ENCODE results near the gene SLCO4A1.

Gene SLCO4A1

DNA sequence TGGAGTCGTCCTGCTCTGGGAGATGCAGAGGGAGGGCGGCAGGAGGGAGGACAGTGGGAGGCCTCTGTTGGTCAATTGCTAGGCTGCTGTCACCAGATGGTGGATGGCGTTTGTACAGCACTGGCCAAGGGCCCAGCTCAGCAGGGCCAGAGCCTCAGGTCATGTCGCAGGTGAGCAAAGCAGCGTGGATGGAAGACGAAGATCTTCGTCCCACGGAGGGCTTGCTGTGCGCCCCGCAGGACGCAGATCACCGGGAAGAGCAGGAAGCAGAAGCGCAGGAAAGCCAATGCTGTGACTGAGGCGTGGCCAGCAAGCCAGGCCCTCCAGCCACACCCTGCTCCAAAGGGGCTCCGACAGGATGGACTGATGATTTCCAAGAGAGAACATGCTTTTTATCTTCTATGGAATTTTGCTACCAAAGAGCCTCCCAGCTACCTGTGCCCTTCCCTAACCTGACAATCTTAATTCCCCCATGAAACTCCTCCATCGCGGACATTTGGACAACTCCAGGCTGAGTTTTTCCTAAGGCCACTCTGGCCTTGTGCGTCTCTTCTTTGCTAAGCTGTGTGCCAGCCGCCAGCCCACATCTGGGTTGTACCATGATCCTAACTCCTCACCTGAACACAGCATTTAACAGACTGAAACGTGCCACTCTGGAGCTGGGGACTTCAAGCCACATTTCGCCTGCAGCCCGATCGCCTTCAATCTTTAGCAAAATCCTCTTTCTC, 3.5 kb upstream of the SLCO4A1 start:
- no peak for DNase-seq

DNA sequence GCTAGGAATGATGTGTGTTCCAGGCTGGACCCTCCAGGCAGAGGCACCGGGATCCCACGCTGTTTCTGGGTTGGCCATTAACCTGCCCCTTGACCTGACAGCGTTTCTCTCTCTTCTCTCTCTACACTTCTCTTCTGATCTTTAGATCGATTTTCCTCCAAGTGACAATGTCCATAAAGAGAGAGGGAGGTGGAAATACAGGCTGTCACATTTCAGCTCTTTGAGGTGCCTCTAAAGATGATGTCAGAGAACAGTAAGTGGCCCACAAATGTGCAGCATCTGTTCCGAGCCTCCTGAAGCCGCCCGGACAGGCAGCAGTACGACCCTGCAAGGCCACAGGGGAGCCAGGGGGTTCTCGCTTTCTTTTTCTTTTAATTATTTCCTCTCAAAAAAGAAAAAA, 2.5 kb upstream of the SLCO4A1 start:
- DNase-seq: no peak

DNA sequence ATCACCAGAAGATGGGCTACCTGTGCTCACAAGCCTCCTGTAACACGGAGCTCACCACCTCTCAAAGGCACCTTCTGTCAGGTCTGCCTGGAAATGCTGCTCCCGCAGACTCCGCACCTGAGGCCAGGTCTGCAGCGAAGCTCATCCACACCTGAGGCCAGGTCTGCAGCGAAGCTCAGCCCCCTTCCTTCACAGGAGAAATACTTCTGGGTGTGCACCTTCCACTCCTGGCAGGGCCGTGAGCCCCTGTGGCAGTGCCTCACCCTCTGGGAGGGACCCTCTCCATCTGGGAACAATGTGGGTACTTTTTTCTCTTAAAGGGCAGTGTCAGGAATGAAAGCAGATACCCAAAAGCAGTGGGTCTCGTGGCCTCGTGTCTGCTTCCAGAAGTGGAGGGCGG, 1.4 kb upstream of the SLCO4A1 start:
- no peak for DNase-seq

DNA sequence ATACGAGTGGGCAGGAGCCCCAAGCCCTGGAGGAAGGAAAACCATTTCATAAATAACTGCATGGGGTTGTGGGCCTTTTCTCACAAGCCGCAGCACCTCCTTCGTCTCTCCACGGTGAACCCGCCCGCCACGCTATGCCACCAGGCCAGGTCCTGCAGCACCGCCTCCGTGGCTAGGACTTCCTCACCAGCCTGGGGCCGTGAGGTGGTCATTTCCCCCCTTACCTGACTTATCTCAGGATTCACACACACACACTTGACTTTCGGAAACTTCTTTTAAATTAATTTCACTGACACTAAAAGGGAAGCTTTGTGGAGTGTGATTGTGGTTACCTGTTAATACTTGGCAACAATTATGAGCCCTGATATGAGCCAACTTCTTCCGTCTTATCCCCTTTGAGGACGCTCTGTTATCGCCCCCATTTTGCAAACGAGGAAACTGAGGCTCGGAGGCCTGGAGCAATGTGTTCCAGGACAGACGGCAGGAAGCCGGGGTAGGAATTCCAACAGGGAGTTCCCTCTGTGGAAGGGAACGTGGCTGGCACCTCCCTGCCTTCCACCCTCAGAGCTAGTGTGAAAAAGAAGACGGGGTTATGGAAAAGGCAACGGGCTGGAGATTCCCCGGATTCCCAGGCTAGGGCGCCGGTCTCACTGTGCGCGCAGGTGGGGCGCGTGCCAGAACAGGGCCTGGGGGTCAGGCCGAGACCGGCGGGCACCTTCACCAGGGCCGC, 817 bp upstream of the SLCO4A1 start:
- no peak for DNase-seq

DNA sequence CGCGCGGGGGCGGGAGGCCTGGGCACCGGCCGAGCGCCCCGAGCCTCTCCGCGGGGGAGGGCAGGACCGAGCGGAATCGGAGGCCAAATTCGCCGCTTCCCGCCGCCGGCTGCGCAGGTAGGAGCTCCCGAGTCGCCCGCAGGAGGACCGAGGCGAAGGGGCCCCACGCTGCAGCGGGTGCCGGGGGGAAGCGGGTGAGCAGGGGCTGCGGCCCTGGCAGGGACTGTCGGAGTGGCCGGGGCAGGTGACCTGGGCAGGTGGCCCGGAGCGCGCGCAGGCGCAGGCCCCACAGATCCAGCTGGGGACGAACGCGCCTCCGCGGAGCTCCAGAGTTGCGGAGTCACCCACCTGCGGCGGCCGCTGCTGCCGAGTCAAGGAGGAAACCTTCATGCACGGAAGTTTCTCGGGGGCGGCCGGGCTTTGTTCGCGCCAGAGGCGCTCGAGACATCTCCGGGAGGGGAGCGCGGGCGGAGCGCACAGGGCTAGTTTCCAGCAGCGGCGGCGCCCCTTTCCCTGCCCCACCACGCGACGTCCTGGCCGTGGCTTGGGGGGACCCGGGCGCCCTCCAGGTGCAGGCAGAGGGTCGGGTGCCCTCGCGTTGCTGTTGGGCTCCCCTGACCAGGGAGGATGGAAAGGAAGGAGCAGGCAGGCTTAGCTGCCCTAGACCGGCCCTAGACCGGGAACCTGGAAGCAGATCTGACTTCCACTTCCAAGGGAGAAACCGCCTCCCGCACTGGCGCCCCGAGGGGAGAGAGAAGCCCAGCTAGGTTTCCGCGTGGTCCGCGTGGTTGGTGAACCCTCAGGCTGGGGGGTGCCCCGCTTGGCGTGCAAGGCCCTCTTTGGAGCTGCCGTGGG, 590 bp downstream of the SLCO4A1 start:
- no peak for DNase-seq

DNA sequence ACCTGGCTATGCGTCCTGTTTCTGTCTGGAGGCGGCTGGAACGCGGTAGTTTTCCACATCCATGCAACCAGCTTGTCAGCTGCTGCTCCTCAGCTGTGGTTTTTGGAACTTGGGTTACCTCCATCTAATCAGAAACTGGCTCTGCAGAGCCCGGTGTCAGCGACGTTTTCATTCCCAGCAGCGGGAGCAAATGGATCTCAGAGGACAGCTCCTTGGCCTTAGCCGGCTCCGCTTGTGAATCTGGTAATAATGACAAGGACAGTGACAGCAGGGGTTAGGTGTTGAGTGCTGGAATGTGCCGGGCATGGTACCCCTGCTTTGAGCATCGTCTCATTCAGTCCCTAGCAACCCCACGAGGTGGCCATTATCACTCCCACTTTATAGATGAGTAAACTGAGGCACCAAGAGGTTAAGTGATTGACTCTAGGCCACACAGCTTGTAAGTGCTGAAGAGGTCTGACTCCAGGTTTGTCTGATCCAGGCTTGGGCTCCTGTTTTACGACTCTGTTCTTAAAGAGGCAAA, 1.3 kb downstream of the SLCO4A1 start:
- no peak for DNase-seq

DNA sequence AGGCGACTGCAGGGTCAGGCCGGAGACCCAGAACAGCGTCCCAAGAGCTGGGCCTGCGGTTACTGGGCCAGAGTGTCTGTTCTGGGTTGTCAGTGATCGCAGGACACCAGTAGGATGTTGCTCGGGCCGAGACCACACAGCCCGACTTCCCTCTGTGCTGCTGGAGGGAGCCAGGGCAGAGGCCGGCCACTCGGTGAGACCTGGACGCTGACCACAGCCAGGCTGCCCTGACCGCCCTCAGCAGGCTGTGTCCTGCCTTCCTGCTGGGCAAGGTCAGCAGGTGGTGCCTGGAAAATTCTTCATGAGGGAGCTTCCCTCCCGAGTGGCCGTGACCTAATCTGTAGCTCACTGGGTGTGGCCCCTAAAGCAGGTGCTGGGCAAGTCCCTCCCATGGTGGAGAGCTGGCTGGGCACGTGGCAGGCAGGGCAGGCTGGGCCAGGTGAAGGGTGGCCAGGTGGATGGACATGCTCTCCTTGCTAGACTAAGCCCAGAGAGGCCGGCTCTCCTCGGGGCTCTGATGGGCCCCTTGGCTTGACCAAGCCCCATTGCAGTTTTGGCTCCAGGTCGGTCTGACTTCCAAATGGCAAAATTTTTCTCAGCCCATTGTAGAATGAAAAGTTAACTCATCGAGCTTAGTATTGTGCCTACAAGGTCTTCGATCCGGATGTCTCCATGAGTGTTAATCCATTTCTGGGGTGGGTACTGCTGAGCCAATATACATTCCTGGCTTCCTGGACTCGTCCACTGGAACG, 1.9 kb downstream of the SLCO4A1 start:
- DNase-seq: no peak

DNA sequence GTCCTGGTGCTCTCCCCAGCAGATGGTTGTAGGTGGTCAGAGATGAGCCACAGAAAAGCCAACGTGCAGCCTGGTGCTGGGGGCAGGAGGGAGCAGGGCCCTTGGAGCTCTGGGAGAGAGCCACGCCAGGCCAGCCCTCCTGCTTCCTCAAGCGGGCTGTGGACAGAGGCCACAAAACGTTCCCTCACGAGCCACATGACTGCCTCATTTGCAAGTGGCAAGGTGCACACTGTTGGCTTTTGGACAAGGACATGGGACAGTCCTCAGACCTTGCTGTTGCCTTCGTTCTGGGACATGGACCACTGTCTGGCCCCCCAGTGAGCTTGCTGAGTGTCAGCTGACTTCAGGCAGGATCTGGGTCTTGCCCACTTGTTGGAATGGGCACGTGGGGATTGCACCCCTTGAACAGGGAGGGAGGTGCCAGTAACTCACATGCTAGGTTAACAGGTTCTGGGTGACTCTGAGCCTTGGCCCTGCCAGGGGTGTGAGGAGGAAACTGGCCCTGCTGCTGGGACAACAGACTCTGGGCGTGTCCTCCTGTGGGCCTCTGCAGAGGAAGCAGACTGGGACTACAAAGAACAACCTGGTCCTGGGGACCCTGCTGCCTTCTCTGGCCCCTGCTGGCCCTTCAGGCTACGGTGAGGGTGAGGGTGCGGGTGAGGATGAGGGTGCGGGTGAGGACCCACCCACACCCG, 2.6 kb downstream of the SLCO4A1 start:
- DNase-seq: no peak

DNA sequence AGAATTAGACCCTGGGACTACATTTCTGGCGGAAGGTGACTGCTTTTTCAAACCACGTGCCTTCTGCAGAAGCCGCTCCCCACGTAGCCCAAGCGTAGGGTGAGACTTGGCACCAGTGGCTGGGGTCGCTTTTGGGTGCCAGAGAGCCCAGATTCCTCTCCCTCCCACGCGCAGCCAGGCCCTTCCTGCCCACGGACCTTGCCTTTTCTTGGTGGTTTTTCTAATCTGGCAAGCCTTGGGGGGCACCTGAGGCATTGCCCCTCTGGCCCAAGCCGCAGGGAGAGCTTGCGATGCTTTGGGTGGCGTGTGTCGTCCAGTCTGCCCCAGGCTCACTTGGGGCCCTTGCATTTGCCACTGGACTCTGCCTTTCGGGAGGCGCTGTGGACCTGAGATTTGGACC, 3.3 kb downstream of the SLCO4A1 start:
- no peak for DNase-seq

DNA sequence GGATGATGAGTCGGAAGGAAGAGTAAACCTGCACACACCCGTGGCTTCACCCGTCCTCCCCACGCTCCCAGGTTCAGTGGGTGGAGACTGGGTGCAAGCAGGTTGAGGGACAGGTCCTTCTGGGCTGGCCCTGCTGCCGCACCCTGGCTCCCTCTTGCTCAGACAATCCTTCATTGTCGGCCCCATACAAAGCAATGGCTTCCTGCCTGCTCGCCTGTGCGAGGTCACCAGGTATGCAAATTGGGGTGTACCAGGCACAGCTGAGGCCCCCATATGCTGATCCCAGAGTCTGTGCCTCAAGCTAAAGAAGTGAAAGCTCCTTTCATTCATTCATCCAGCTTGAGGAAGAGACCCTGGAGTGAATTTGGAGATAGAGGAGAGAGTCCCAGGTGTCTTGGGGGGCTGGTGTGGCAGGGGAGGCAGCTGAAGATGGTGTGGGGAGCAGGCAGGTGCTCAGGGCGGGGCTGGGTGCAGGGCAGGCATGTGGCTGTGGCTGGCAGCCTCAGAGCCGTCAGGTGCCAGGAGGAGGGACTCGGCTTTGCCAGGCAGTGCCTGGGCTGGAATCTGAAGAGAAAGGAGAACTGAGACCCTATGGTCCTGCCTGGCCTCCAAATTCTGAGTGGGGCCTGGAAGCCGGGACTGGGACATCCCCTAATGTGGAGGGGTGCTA, 4.7 kb downstream of the SLCO4A1 start:
- DNase-seq: no peak

DNA sequence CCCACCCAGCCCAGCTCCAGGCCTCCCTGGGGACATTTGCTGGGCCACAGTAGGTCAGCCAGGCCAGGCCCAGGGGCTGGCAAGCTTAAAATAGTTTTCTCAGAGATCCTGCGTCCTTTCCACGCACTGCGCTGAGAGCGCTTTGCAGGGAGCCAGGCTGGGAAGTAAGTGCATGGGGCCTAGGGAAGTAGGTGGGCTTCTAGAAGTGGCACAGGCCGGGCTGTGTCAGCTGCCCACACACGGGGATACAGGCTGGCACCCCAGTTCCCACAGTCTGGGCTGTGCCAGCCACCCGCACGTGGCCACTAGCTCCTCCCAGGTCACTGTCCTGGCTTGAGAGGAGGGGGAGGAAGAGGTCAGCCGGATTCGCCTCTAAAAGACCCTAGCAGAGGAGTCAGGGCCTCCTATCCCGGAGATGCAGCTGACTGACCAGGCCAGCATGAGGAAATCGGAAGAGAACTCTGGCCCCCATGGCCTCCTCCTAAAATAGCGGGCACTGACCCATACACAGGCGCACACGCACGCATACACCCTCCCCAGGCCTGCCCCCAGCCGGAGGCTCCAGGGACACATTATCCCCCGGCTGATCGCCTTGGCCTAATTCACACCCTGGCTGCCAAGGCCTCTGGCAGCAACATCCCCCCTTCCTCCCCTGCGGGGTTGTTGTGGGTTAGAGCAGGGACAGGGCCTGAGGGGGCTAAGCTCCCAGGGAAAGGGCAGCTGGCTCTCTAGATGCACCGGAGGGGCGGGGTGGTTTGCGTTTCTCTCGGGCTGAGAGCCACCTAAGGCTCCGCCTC, 5.4 kb downstream of the SLCO4A1 start:
- no peak for DNase-seq

DNA sequence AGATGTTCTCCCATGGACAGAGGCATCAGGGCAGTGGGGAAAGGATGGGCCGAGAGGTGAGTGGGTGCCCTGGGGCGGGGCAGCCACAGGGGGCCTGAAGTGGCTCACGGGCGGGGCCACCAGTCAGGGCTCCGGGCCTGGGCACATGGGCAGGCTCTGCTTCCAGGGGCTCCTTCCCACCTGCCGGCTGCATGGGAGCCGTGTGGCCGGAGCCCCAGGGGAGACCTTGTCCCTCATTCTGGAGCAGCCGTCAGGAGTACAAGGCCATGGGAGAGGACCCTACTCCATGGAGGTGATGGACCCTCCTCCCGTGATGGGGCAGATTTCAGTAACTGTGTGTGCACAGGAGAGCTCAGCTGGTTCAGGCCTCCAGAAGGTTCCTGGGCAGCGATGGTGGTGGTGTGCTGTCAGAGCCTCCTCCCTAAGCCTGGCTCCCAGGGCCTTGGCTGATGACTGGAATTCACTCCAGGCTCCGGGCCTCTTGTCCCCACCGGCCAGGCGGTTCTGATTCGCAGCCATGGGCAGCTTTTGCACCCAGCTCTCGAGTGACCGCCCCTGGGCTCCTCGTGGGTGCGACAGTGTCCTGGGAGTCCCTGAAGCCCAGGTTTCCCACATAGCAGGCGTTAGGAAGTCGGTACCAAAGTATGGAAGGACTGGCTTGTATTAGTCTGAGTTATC, 6.2 kb downstream of the SLCO4A1 start:
- DNase-seq: no peak

DNA sequence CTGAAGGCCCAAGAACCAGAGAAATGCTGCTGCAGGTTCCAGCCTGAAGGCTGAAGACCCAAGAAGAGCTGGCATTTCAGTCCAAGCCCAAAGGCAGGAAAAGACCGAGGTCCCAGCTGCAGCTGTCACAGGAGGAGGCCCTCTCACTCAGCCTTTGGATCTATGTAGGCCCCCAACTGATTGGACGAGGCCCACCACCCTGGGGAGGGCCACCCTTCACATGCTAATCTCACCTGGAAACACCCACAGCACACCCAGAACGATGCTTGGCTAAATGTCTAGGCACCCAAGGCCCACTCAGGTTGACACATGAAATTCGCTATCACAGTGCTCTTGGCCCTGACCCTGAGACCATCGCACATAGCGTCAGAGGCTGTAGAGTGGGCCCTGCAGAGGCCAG, 6.8 kb downstream of the SLCO4A1 start:
- DNase-seq: no peak

DNA sequence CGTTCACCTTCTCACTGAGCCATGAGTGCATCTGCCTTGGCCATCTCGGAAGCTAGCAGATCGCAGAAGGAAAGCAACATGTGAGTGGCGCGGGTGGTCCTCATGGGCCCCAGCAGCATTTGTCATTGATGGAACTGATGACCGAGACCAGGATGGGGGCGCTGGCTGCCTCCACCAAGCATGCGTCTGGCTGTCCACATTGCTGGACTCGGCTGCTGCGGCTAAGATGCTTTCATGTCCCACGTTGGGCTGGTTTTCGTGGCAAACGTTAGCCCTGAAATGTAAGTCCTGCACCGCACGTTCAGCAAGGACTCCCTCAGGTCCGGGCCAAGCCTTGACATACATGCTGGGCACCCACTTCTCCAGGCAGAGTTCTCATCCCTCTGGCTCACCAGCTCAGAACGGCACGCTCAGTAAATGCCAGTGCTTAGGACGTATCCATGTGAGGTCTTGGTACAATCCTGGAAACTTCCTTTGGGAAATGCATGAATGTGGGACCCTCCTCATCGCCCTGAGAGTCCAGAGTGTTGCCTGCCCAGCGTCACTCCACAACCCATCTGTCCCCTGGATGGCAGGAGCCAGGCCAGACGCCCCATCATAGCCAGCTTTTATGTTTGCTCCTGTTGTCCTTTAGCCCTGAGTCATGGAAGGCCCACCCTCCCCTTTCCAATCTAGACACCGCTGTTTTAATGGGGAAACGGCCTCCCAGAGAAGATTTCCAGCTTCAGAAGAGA, 8.4 kb downstream of the SLCO4A1 start:
- DNase-seq: no peak

DNA sequence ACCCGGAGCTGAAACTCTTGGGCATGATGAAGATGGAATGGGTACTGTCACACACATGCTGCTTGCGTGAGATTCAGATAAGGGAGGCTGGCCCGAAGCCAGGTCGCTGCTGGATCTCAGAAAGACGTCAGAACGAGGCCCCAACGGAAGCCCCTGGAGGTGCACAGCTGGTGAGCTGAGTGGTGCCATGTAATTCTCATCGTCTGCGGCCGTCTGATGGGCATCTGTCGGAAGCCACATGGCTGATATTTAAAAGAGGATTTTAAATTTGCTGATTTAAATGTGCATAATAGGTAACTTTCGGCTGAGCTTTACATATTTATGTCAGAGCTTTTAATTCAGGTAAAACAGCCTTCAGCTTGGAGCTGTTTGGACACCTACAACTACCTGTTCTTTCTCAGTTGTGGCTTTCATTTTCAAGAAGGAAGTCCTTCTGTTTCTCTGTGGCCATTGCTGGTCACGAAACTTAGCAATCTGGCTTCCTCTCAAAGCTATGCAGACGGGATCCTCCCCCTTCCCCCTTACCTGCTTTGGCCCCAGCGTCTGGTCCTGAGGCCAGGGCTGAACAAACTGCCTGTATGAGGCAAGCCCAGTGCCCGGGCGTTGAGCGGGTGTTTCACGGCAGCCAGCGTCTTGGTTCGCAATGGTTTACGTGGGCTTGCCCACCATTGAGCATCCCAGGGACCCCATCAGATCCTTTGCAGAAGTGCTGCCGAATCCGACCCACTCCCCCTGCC, 9.2 kb downstream of the SLCO4A1 start:
- no peak for DNase-seq

DNA sequence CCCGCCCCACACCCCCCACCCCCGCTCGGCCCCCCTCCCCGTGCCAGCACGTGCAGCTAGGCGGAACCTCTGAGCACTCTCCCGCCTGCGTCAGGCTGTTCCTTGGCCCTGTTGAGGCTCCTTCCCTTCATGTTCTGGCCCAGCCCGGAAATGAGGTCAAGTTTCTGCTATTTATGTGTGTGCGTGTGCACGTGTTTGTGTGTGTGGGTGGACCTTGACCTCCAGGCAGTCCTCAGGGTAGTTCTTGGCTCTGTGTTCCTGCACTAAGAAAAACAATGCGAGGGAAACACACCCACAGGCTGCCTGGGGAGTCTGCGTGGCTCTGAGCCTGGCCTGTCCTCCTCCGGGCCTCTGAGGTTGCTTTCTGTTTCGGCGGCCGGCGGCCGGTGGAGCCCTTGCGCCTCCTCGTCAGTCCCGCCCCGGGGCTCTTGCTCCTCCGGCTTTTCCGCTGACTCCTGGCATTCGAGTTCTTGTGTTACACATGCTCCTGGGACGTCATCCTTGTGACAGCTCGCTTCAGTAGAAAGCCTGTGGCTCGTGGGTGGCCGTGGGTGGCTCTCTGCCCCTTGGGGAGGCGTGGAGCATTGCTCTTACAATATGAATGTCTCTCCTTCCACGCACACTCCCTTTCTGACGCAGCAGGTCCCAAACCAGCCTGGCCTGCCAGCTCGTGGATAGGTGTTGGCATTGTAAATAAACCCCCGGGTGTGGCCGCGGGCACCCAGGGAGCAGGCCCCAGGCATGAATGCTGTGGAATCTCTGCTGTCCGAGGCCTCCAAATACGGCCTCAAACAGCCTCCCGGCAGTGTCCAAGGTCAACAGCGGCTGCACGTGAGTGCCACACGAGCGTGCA, 10.0 kb downstream of the SLCO4A1 start:
- peak; percentile 92 for DNase-seq

DNA sequence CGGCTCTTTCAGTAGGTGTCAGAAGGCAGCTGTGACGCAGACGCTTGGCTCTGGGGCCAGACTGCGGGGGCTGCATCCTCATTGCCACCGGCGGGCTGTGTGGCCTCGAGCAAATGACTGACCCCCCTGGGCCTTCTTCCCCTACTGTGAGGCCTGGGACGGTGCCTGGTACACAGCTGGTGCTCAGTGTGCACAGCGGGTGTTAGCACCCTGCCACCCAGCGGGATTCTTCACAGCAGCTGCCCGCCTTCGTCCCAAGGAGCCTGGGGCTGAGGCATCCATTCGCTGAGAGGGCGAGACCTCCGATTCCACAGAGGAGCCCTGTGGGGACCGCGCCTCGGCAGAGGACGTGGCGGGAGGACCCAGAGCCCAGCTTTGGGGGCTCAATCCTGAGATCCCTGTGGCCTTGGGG, 10.6 kb downstream of the SLCO4A1 start:
- DNase-seq: no peak

DNA sequence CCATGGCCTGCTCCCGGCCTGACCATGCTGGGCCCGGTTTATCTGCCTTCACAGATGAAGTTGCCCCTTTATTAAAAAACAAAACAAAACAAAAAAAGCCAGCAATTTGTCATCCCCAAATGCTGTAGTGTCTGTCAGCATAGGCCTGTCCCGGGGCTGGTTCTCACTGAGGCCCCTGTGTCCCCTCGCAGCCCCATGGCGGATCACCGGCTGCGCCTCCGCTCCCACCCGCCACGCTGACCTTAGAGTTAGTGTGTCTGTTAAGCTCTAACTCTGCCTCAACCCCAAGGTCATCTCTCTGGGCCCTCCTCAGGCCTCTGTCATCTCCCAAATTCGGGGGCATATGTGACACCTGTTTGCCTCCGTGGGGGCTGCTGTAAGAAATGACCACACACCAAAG, 11.1 kb downstream of the SLCO4A1 start:
- DNase-seq: no peak
